ENCODE data around the gene FHOD3.
"Not testable (repeated sequence)": the region's sequence is repeated elsewhere in the genome, so short reads cannot be mapped to it uniquely, and the experiment has no call there.

FHOD3 gene

GRCh38 chr18:36812678-36813077 lies 515.2 kb downstream of the FHOD3 start:
- peak; percentile 56 for DNase-seq (ENCODE audit: low read depth)
- no peak overlapping the region for H3K4me3 ChIP-seq (ENCODE audit: low read length)
- no peak for TF ChIP-seq CTCF (conservative IDR thresholded peaks at IDR 0.05; ENCODE audit: low read length)

- no peak overlapping the region for H3K4me3 ChIP-seq (ENCODE audit: low read length)
- DNase-seq (ENCODE audit: low read depth): peak; percentile 35
- no peak for TF ChIP-seq CTCF (conservative IDR thresholded peaks at IDR 0.05; ENCODE audit: low read length)
These were observed 515.7 kb downstream of the FHOD3 start for GRCh38 chr18:36813101-36813775.

GRCh38 chr18:36813824-36814223 lies 516.3 kb downstream of the FHOD3 start:
- no peak for DNase-seq (ENCODE audit: low read depth)
- H3K4me3 ChIP-seq (ENCODE audit: low read length): no peak overlapping the region
- no peak for TF ChIP-seq CTCF (conservative IDR thresholded peaks at IDR 0.05; ENCODE audit: low read length)

- no peak overlapping the region for H3K4me3 ChIP-seq (ENCODE audit: low read length)
- TF ChIP-seq CTCF (conservative IDR thresholded peaks at IDR 0.05; ENCODE audit: low read length): no peak
- DNase-seq (ENCODE audit: low read depth): no peak
These were observed 517.5 kb downstream of the FHOD3 start for GRCh38 chr18:36814994-36815393.

- not testable (repeated sequence) for DNase-seq (ENCODE audit: low read depth); H3K4me3 ChIP-seq (ENCODE audit: low read length)
These were observed 518.6 kb downstream of the FHOD3 start for GRCh38 chr18:36816096-36816495.

GRCh38 chr18:36817039-36817438 lies 519.5 kb downstream of the FHOD3 start:
- H3K4me3 ChIP-seq (ENCODE audit: low read length): no peak overlapping the region
- DNase-seq (ENCODE audit: low read depth): no peak
- no peak for TF ChIP-seq CTCF (conservative IDR thresholded peaks at IDR 0.05; ENCODE audit: low read length)

GRCh38 chr18:36818652-36819051 lies 521.1 kb downstream of the FHOD3 start:
- H3K4me3 ChIP-seq (ENCODE audit: low read length): no peak overlapping the region
- no peak for TF ChIP-seq CTCF (conservative IDR thresholded peaks at IDR 0.05; ENCODE audit: low read length)
- DNase-seq (ENCODE audit: low read depth): no peak
